Endometrial microvascular endothelial cells (primary cell): Measurements from ENCODE around the gene PLCG1. TPM values are rescaled to one million over a fixed set of nuclear protein-coding genes. Genes with fewer than 3 reads are reported as not detected.
"Not testable (repeated sequence)": the region's sequence is repeated elsewhere in the genome, so short reads cannot be mapped to it uniquely, and the experiment has no call there.

ENCODE experiments used
- in situ Hi-C: cut with HindIII; loops from 2 replicates; pipeline ENCODE4 v1.10.0; 2017; ENCODE audit warnings: low sequenced_read_pairs, low pct_unique_long_range_greater_than_20kb; ENCODE audit errors: inconsistent ontology term
- total RNA-seq: library from RNA; depleted of rRNA; stranded (reverse); fragments of >200 nt; gene quantifications from one replicate; pipeline ENCODE4 v1.2.3, GENCODE V29; 2015; ENCODE audit errors: inconsistent ontology term

PLCG1 gene
- 61.3 TPM for total RNA-seq

DNA sequence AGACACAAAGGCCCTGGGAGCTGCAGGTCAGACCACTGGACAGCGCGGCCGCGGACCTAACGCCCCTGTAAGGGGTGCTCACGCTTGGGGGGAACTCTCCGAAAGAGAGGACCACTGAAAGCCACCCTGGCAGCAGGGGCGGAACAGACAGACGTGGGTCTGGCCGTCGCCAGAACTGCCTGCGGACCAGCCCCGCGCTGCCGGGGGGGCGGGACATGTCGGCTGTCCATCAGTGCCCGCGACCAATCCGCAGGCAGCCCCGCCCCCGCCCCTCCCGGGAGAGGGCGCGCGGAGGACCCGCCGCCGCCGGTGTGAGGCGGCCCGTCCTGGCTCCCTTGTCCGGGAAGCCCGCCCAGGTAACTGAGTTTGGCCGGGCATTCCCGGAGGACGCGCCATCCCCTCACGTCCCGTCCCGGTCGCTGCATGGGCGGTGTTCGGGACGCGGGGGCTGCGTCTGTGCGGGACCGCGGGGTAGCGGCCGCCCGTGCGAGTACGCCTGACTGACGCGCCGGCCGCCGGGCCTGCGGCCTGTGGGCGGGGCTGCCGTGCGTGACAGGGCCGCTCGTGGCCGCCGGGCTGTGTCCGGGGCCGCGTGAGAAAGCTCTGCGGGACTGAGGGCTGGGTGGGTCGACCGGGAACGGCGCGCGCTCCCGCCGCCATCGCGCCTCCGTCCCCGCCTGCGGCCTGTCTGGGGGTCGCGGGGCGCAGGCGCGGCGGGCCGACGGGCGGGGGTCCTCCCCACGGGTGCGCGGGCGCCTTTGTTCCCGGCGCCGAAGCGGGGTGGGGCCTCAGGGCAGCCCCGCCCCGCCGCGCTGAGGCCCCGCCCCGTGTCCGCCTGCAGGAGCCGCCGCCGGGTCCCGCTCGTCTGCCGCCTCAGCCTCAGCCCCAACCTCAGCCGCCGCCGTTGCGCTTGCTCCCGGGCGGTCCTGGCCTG, at the start of gene PLCG1:
Gene PLCG1 (plus strand): TSS at position 864 of the 934 bp plus-strand sequence. CDS start 99 bp downstream, outside the sequence.
- in situ Hi-C loops = no loop called here

DNA sequence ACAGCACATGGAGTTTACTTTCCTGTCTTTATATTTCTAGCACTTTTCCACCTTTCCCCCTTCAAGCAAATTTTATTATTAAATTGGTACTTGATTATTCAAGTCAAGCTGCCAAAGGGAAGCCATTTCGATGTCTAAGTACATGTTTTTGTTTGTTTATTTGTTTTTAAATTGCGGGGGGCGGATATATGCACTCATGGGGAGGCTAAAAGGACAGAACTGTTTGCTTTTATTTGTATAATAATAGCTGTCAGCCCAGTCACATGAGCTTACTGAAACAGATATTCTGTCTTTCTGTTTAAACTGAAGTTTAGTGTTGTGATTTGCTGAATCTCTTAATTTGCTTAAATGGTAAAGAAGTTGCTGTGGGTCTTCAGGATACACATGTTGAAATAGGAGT, 49.6 kb upstream of the PLCG1 start:
- in situ Hi-C loops = no loop called here

GRCh38 chr20:41089555-41089954, 47.8 kb upstream of the PLCG1 start:
- in situ Hi-C loops = no loop called here

GRCh38 chr20:41091927-41092326, 45.4 kb upstream of the PLCG1 start:
- in situ Hi-C loops = no loop called here

GRCh38 chr20:41094353-41095055, 42.8 kb upstream of the PLCG1 start:
- in situ Hi-C loops = no loop called here

DNA sequence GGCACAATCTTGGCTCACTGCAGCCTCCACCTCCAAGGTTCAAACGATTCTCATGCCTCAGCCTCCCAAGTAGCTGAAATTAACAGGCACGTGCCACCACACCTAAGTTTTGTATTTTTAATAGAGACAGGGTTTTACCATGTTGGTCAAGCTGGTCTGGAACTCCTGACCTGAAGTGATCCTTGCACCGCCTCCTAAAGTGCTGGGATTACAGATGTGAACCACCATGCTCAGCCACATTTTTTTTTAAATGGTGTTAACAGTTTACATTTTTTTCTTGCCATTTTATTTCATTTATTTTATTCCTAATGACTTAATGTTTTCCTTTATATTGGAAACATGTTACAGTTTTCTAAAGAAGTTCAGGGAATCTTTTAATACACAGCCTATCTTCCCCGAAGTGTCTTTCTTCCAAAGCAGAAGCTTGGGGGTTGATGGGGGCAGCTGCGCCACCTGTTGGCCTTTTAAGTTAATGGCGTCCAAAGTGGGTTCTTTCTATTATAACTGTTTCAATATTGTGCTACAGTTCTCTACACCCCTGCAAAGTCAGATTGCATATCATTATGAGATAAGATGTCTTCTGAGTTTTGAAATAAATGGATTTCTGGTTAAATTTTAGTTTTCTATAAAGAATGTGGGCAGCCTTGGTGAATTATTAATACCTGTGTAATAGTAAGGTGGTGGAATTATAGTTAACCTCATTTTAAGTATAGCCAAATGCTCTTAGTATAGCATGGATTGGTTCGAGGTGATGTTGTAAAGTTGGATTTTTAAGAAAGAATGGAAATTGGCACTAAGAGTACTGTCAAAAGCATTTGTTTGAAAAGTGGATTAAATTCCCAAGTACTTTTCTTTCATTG, 42.0 kb upstream of the PLCG1 start:
- in situ Hi-C loops = no loop called here

- in situ Hi-C loops = no loop called here
Measured at GRCh38 chr20:41098703-41099250, 38.6 kb upstream of the PLCG1 start.

DNA sequence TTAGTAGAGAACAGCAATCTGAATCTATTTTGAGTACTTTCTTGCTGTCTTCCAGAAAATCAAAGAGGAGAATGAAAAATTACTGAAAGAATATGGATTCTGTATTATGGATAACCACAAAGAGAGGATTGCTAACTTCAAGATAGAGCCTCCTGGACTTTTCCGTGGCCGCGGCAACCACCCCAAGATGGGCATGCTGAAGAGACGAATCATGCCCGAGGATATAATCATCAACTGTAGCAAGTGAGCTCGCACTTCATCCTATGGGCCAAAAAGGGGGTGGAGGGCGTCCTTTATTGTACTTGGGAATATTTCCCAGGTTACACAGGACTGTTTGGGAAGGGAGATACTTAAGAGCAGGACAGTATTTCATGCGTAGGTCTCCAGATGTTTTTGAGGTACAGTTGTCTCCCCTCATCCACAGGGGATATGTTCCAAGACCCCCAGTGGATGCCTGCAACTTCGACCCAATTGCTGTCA, 37.3 kb upstream of the PLCG1 start:
- in situ Hi-C loops = no loop called here

DNA sequence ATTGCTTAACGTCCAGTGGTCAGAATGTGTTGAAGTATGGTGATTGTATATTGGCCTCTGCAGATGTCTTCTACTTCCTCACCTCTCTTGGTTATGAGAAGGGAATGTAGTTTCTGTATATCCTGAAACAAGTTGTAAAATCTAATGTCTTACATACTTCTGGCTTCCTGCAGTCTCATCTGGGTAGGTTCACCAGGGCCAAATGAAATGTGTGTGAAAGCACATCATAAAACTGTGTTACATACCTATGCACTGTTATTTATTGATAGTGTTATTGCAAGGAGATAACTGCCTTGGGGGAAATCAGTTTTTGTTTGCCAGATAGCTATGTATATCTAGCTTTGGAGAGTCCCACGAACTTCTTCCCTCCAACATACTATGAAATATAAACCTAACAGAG, 35.7 kb upstream of the PLCG1 start:
- in situ Hi-C loops = no loop called here

DNA sequence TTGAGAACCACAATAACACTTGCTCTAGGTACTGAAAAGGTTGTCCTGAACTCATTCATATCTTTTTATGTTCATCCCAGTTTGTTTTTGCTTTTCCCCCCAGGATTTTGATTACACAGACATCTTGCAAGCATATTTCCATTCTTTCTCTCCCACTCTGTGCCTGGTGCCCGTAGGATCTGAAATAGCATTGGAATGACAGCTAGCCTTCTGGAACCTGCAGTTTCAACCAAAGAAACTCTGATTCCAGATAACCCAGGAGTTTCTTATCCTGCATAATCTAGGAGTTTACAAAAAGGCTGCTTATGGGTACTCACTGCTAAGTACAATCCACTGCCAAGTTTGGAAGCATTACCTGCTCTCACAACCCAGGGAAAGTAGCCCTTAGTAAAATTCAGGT, 28.8 kb upstream of the PLCG1 start:
- in situ Hi-C loops = no loop called here

DNA sequence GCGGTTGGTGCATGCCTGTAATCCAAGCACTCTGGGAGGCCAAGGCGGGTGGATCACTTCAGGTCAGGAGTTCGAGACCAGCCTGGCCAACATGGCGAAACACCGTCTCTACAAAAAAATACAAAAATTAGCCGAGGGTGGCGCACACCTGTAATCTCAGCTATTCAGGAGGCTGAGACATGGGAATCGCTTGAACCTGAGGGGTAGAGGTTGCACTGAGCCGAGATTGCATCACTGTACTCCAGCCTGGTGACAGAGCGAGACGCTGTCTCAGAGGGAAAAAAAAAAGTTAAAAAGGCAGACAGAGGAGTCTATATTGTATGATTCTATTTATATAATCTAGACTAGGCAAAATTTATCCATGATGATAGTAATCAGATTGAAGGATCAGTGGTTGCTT, 27.3 kb upstream of the PLCG1 start:
- in situ Hi-C loops = no loop called here

DNA sequence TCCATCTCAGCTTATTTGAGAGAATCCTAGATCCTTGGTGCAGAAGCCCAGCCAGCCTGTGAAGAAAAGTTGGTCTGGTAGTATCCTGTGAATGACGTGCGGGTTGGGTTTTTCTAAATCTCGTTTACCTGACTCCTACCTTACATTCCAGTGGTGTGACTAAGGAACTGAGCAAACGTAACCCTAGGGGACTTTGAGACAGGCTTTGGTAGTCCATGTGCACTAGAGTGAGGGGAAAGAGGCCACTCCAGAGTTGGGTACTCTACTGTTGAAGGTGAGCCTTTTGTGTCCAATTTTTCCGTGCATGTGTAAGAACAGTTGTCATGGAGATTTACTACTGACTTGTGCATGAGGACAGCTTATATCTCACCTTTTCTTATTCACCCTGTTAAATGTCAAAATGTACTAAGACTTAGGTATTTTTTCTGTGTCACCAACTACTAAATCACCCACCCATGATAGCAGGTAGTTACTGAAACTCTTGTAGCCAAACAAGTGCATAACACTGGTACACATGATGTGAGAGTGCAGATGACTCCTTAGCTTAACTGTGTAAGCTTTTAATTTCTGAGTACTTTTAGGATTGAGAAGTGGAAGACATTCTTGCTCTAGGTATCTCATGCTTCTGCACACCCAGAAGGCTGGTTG, 26.3 kb upstream of the PLCG1 start:
- in situ Hi-C loops = no loop called here

DNA sequence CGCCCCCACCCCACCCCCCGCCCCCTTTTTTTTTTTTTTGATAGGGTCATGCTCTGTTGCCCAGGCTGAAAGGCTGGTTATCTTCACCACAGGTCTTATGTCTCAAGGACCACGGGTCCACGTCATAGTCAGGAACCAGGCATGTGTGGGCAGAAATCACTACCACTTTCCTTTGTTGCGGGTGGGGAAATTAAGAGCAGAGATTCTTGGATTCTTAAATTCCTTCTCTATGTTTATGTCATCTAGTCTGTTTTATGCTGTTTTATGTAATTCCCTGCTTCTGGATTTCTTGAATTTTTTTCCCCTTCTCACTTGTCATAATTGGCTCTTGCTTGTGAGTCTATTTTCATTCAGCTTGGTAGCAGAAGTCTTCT, 25.8 kb upstream of the PLCG1 start:
- in situ Hi-C loops = no loop called here

GRCh38 chr20:41116282-41116956, 20.9 kb upstream of the PLCG1 start:
- in situ Hi-C loops = no loop called here

GRCh38 chr20:41118159-41118558, 19.2 kb upstream of the PLCG1 start:
- in situ Hi-C loops = not testable (repeated sequence)

GRCh38 chr20:41118632-41119031, 18.7 kb upstream of the PLCG1 start:
- in situ Hi-C loops = no loop called here

GRCh38 chr20:41119614-41120561, 17.5 kb upstream of the PLCG1 start:
- in situ Hi-C loops = no loop called here
